Kidney tubule cell (primary cell): ENCODE measurements around the gene NBPF26.
"Not testable (repeated sequence)": the region's sequence is repeated elsewhere in the genome, so short reads cannot be mapped to it uniquely, and the experiment has no call there.

Experiments used
- DNase-seq: peaks from one replicate; pipeline ENCODE4 v3.0.0-alpha.2; 2018; ENCODE audit warnings: low spot score

The NBPF26 gene

GRCh38 chr1:120858144-120858543 lies 134.4 kb downstream of the NBPF26 start:
- not testable (repeated sequence) for DNase-seq

GRCh38 chr1:120859615-120860234 lies 136.0 kb downstream of the NBPF26 start:
- peak; percentile 16 for DNase-seq

- not testable (repeated sequence) for DNase-seq
Observed at GRCh38 chr1:120878206-120878605, 154.5 kb downstream of the NBPF26 start.

- DNase-seq, result not testable (repeated sequence)
Observed at GRCh38 chr1:120880056-120880455, 156.3 kb downstream of the NBPF26 start.

- not testable (repeated sequence) for DNase-seq
Observed at GRCh38 chr1:120881934-120882333, 158.2 kb downstream of the NBPF26 start.
